GM19240 (cell line): ENCODE measurements around the gene PPFIA2.
"Not testable (repeated sequence)": the region's sequence is repeated elsewhere in the genome, so short reads cannot be mapped to it uniquely, and the experiment has no call there.

Source experiments
- DNase-seq: peaks from one replicate; pipeline ENCODE4 v3.0.0; 2011; ENCODE audit warnings: low spot score; ENCODE audit not compliant: insufficient read length

Gene PPFIA2

DNA sequence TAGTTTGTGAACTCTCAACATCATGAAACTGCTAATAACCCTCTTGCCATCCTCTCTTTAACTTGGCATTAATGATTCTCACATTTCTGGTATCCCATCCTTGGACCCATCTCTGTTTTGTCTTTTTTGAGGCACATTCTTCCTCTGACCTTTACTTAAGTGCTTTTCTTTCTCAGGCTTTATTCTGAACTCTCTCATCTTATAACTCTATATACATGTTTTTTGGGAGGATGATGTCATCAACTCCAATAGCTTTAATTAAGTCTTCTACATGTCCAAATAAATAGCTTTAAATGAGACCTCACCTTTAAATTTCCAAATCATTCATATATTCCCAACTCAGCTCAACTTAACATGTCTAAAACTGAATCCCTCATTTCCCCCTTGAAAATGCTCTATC lies 88.4 kb downstream of the PPFIA2 start:
- DNase-seq = no peak

DNA sequence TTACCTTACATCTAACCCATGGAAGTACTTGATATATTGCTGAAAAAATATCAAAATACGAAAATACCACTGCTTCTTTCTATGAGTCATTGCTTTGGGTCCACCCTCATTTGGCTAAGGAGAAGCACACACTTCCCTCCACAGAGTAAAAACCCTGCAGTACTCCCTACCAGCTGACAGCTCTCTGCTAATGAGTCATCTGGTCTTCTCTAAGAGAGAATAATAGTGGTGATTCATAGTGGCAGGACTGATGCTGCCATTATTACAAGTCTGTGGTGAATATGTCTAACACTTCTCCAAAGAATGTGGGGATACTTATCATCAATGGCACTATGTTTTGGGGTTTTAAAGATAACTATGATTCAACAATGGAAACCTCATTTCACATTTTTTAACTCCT lies 90.7 kb downstream of the PPFIA2 start:
- no peak for DNase-seq

DNA sequence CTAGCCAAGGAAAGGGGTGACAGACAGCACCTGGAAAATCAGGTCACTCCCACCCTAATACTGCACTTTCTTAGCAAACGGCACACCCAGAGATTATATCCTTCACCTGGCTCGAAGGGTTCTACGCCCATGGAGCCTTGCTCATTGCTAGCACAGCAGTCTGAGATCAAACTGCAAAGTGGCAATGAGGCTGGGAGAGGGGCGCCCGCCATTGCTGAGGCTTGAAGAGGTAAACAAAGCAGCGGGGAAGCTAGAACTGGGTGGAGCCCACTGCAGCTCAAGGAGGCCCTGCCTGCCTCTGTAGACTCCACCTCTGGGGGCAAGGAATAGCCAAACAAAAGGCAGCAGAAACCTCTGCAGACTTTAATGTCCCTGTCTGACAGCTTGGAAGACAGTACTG lies 99.8 kb downstream of the PPFIA2 start:
- DNase-seq = not testable (repeated sequence)

DNA sequence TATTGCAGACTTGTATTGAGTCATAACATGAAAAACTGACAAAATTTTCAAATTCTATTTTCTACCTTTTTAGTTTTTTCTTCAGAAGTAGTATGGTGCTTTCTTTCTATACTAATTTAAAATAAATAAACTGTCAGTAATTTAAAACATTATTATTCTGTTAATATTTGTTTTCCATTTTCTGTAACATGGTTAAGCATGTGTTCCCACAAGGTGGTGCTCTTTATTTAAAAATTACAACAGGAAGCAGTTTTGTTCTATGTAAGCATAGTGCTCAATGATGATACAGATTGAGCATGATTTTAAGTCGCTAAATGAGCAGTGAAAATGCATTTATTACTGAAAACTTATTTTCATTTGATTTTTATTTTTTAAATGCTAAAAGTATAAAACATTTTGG lies 114.6 kb downstream of the PPFIA2 start:
- no peak for DNase-seq

DNA sequence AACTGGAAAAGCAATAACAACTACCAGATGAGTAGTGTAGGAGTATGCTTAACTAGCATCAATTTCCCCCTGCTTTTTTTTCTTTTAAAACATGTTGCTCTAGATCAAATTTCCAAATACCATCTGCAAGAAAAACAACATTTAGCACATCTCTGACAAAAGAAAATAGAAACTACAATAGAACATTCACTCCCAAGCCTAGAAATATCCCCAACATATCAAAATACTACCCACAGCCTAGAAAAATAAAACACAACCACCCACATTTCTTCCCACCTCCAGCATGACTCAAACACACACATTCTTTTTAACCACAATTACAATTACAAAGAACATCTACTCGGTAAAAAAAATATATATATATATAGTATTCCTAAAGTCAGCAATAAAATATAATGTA lies 120.0 kb downstream of the PPFIA2 start:
- DNase-seq = no peak

DNA sequence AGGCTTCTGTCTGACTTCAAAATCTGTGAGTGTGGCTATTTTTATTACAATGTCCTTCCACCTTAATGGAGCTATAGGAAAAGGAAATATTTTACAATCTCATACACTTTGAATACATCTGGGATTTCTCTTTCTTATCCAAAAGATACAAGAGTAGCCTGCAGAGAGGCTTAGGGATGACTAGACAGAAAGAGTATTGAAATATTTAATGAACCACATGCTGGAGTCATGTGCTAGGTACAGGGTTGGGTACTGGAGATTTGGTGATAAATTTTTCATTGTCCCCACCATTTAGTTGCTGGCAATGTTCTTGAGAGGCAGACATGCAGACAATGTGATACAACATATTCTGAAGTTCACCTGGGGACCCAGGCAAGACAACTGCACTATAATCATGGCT lies 126.0 kb downstream of the PPFIA2 start:
- DNase-seq = no peak

DNA sequence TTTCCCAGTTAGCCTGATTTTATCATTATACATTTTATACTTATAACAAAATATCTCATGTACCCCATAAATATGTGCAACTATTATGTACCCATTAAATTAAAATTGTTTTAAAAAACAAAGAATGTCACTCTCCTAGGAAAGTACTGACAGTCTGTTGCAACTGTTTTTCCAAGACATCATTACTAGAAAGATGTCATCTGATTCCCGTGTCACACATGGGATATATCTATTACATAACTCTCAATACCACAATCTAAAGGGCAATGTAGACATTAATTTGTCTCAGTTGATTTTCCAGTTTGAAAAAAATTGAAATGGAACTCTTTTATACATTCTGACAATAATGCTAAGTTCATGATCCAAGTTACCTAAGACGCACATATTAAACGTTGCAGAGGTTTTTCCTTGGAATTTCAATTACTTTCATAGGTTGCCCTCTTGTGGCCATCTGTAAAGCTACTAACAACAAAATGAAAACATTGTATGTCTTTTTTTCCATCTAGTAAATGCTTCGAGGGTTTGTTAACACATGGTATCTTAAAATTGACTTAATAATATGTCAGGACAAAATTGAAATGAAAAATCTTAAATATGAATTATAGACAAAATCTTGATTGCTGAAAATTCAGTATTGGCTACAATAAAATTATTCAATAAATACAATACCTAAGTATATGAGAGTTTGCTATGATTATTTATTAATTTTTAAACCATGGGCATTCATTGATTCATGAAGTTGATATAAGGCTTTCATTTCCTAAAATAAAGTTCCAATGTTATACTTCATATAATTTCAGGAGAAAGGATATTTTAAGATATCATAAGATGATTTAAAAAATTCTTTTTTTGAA lies 131.6 kb downstream of the PPFIA2 start:
- no peak for DNase-seq

DNA sequence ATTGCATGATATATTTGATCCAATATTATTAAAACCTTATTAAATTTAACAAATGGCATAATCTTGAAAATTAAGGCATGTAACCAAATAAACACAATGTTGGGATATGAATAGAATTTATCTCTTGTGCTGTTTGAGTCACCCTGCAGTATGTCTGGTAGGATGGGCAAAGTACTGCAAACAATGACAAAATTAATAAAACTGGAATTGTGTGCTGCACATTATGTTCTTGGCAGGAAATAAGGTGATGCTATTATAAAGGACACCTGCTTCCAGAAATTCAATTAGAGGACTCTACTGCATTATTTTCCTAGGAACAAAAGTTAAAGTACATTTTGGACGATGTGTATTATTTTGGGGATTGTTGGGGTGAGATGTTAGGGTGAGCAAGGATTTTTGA lies 132.7 kb downstream of the PPFIA2 start:
- no peak for DNase-seq

DNA sequence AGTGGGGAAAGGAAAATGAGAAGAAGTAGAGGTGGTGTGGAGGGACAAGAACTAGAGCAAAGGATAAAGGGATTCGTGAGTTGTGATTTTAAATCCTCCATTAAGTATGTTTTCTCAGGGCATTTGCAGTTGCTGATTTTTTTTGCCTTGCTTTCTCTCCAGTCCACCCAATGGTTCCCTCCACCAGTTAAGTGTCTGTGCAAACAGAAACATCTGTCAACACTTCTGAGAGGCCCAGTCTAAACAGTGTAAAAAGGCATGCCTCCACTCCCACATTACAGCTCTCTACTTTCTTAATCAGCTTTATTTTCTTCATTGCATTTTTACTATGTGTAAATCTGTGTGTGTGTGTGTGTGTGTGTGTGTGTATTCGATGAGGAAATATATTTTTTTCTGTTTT lies 141.2 kb downstream of the PPFIA2 start:
- no peak for DNase-seq

DNA sequence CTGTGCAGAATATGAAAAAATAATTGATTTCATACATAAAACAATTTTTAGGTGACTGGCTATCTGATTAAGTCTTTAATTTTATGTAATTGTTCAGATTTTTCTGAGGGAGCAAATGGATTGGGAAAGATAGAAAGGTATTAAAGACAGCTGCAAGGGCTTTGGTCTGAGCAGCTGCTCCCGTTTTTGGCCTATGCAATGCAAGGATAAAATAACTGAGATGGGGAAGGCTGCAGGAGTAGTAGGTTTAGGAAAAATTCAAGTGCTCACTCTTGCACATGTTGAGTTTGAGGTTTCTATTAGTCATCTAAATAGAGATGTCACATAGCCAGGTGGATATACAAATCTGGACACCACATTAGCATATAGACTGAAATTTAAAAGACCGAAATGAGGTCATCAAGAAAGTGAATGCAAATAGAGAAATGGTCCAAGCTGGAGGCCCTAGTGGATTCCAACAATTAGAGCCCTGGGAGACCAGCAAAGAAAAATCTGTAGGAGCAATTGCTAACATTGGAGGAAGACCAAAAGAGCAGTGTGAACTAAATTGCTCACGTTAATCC lies 144.0 kb downstream of the PPFIA2 start:
- DNase-seq = no peak

DNA sequence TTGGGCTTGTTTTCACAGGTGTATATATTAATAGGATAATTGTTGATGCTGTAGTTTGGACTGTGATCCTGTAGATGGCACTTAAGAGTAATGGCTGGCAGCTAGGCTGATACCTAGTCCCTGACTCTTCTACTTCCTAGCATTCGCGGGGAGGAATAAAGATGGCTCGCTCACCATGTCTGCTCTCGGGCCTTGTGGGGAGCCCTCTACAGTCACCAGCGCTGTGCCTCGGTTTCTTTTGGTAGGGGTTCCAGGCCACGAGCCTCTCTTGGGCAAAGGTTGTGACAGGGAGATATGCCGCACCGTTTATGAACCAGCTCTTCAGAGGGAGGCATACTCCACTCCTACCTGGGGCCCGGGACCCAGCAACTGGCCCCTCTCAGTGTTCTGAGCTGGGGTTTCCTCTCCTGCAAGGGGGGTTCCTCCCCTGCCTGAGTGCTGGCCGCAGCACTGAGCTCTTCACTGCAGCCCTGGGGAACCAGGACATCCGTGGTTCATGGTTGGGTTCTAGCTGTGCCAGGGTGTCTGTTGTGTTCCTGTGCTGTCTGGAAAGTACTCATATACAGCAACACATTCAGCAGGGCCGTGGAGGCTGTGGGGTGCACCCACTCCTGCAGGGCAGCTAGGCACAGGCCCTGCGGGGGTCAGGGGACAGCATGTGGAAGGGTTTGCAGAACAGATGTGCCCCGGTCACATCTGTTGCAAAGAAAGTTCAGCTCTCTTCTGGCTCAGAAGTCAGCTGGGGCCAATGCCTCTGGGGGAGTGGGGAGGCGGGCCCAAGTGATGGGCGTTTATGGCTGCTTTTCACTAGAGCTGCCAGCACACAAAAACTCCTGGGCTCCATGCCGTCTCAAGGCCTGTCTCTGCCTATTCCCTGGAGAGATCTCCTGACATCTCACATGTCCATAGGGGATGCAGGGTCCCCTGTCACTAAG lies 147.9 kb downstream of the PPFIA2 start:
- no peak for DNase-seq

DNA sequence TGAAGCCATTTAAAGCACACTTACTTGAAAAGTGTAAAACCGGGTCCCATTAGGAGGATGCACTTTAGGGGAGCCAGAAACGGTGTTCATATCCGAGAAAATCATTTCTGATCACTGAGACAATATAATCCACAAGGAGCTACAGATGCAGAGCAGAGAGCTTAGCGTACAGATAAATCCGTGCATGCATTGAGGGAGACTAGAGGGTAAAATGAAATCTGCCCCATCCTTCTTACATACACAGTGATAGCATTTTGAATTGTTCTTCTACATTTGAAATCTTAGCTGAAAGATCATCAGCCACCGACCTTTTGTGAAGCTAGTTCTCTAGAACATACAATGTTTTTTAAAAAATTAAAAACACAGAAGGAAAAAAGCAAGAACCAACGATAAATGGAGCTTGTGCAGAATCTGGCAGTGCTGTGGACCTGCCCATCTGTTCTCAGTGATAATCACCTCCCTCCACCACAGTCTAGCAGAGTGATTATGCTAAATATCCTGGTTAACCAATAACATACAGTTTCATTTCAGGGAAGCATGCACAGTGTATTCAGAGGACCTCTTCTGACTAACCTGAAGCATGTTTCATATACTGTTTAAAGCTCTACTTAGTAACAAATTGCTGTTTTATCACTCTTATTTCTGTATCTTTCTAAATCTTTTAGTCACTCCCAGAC lies 161.1 kb downstream of the PPFIA2 start:
- DNase-seq = no peak

DNA sequence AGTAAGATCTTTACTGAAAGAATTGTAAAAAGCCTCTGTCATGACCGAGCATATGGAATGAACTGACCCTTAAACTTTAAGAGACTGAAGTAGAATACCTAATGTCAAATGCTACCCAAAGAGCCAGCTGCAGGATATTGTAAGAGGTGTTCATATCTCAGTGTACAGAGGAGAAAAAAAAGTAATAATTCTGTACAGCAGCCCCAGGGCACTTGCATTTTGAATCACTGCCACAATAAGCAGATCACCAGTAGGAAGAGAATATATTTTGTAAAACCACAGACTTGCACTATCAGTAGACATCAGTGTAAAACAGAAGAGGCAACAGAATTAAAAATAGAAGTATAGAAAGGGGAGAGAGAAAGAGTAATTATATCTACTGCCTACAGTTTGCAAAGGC lies 162.6 kb downstream of the PPFIA2 start:
- DNase-seq = no peak

DNA sequence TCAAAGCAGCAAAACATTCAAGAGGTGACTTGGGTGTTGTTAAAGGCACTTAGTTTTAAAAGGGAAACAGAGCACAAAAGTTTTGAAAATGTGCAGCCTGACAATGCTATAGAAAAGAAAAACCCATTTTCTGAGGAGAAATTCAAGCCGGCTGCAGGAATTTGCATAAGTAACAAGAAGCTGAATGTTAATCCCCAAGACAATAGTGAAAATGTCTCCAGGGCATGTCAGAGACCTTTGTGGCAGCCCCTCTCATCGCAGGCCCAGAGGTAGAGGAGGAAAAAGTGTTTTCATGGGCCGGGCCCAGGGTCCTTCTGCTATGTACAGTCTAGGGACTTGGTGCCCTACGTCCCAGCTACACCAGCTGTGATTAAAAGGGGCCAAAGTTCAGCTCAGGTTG lies 167.9 kb downstream of the PPFIA2 start:
- DNase-seq = no peak

DNA sequence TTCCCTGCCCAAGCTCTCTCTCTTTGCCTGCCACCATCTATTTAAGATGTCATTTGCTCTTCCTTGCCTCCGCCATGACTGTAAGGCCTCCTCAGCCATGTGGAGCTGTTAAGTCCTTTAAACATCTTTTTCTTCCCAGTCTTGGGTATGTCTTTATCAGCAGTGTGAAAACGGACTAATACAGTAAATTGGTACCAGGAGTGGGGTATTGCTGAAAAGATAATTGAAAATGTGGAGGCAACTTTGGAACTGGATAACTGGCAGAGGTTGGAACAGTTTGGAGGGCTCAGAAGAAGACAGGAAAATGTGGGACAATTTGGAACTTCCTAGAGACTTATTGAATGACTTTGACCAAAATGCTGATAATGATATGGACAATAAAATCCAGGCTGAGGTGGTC lies 168.4 kb downstream of the PPFIA2 start:
- not testable (repeated sequence) for DNase-seq

DNA sequence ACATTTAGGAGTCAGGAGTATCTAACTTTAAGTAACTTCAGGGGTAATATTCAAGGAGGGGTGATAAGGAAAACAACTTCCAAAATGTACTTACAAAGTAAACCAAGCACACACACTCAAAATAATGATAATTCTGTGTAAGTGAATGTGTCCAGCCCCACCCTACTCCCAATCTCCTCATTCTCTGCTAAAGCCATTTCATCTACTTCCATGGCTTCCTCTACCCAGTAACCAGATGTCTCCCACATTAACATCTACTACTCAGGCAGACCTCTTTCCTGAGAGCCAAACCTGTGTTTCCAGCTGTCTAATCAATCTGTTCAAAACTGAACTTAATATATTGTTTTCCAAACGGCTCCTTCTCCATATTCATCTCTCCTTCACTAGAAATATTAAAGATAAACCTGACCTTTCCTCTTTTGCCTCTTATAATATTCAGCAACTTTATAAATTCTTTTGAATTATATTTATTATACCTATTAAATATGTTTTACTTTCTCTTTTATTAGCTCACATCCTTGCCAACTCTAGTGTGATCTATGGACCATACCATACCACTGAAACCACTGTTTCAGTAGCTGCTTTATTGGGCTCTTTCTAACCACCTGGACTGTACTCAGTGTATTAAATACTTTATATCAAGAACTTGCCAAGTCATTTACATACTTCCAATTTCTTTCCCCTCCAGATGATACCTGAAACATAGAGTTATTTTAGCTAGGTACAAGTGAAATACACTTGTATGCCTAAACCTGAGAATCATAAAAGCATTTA lies 170.7 kb downstream of the PPFIA2 start:
- no peak for DNase-seq

DNA sequence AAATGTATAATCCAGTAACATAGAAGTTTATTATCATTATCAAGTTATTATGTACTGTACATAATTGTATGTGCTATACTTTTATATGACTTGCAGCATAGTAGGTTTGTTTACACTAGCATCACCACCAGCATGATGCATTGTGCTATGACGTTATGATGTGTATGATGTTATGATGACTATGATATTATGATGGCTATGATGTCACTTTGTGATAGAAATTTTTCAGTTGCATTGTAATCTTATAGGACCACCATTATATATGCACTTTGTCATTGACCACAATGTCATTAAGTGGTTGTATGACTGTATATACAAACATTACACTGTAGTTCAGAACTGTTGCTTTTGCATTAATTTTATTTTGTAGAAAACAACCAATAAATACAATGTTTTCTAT lies 173.4 kb downstream of the PPFIA2 start:
- no peak for DNase-seq

DNA sequence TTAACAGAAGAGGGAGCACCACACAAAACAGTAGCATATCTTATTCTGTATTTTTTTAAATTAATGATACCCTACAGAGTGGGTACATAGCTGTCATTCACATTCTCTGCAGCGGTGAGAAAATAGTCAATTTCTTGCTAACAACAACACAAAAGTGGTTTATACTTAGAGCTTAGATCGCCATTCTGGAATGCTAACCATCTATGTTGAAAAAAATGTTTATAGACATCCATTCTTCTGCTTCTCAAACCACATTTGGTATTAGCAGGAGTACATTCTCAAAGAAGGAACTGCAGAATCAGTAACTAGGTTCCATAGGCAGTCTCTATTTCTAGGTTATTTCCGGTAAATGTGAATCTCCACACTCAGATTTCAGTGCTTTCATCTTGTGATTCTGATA lies 185.9 kb downstream of the PPFIA2 start:
- DNase-seq = no peak

DNA sequence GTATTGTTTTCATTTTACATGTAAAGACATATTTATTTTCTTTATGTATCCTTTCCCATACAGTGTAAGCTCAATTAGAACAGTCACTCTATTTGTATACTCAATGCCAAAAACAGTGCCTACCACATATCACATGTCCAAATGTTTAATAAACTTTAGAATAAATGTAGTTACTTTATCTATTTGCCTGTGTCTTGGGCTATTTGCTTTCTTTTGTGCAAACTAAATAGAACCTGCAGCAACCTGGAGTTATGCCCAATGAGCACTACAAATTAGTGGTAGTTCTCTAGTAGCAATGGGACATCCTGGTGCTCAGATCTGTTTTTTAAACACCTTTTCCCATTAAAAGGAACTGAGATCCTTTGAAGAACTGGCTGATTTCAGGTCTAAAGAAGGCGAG lies 186.7 kb downstream of the PPFIA2 start:
- no peak for DNase-seq

DNA sequence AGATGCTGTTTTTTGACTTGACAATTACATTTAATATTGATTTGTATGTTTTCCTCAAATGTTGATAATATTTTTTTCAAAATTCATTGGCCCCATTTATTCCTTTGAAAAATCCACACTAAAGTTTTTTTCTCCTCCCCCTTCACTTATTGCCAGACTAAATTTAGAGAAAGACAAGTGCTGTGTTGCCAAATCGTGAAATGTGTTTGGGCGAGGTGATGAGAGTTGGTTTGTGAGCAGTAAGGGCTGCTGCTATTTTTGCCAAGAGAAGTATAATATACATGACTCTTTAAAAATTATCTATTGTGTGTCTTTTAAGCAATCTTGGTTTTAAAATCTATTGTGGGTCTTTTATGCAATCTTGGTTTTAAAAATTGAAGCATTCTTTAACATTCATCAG lies 188.9 kb downstream of the PPFIA2 start:
- DNase-seq = no peak

DNA sequence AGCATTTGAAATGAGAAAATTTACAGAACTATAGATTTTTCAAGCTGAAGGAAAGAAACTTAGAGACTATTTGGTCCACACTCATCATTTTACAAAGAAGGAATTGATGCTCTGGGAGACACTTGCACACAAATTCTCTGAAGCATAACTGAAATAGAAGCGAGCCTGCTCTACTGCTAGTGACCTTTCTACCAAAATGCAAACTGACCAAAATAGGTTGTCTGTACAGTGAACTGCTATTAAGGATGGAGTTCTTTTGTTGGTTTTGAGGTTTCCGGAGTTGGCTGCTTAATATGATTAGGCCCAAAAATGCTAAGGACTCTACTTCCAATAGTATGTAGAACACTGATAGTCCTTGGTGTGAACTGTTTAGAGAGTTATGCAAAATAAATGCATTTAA lies 194.9 kb downstream of the PPFIA2 start:
- no peak for DNase-seq
